K562 (cell line): Measurements from ENCODE around the gene CORT. TPM values are rescaled to one million over a fixed set of nuclear protein-coding genes. Genes with fewer than 3 reads are reported as not detected.

Experiments used
- BRD4 ChIP-seq: fragments of 200-600 bp; sonication (generic); IDR thresholded peaks from 2 replicates; pipeline ENCODE4 v1.6.1; 2017; ENCODE audit warnings: inconsistent platforms
- BRF2 ChIP-seq: IDR thresholded peaks from 3 replicates; pipeline ENCODE4 v1.6.1; 2011; ENCODE audit warnings: borderline replicate concordance, mild to moderate bottlenecking; ENCODE audit not compliant: insufficient read length, insufficient read depth
- CBX2 ChIP-seq: fragments of 200-600 bp; sonication (generic); IDR thresholded peaks from one replicate; pipeline ENCODE4 v1.6.1; 2012; ENCODE audit warnings: mild to moderate bottlenecking, low read length, inconsistent platforms; ENCODE audit not compliant: insufficient read depth, poor library complexity, severe bottlenecking
- ERF ChIP-seq: fragments of 450-650 bp; formaldehyde crosslinking; IDR thresholded peaks from 2 replicates; pipeline ENCODE4 v1.4.0; 2020; ENCODE audit warnings: mild to moderate bottlenecking, mixed read lengths
- HOXB6 ChIP-seq: fragments of 250-450 bp; sonication (Bioruptor Pico); IDR thresholded peaks from 2 replicates; pipeline ENCODE4 v1.5.1; 2022; ENCODE audit warnings: mild to moderate bottlenecking, borderline replicate concordance
- LCOR ChIP-seq: sonication (generic); formaldehyde crosslinking; IDR thresholded peaks from 2 replicates; pipeline ENCODE4 v1.8.0; 2022; ENCODE audit warnings: mild to moderate bottlenecking, missing genetic modification reagents
- PTRF ChIP-seq: fragments of 450-650 bp; IDR thresholded peaks from 2 replicates; pipeline ENCODE4 v1.6.1; 2016; ENCODE audit warnings: mild to moderate bottlenecking, missing genetic modification characterization, missing compliant biosample characterization
- SLC30A9 ChIP-seq: fragments of 250-450 bp; sonication (Bioruptor Pico); IDR thresholded peaks from 2 replicates; pipeline ENCODE4 v1.8.0; 2022; ENCODE audit warnings: mild to moderate bottlenecking, moderate library complexity
- SRF ChIP-seq, 2 experiments: fragments of 250-450, 450-650 bp in 1 of 2; sonication (Bioruptor Pico) in 1 of 2; sonication (generic) in 1 of 2; formaldehyde crosslinking; IDR thresholded peaks; 2 replicates each; pipeline versions ENCODE4 v1.5.0 to v1.5.1; 2020 to 2022; ENCODE audit warnings: mild to moderate bottlenecking in 1 of 2, missing genetic modification reagents in 1 of 2
- TFAM ChIP-seq: fragments of 250-450 bp; sonication (Bioruptor Pico); conservative IDR thresholded peaks from 2 replicates; pipeline ENCODE4 v1.5.0; 2021; ENCODE audit warnings: mild to moderate bottlenecking, moderate library complexity
- UBTF ChIP-seq, 2 experiments: IDR thresholded peaks; 2 replicates each; pipeline ENCODE4 v1.6.1; 2012; ENCODE audit warnings: improper control_type of control experiment in 2 of 2, low read depth in 2 of 2, low read length in 2 of 2, borderline replicate concordance in 1 of 2
- ZBTB40 ChIP-seq, 2 experiments: fragments of 450-650 bp in 1 of 2; sonication (generic) in 1 of 2; formaldehyde crosslinking in 1 of 2; IDR thresholded peaks; 2 replicates each; pipeline versions ENCODE4 v1.7.1 to v1.9.0; 2016 to 2022; ENCODE audit warnings: inconsistent platforms in 1 of 2, mild to moderate bottlenecking in 1 of 2, missing genetic modification reagents in 1 of 2
- ZNF717 ChIP-seq: fragments of 250-450 bp; sonication (Bioruptor Pico); IDR thresholded peaks from 2 replicates; pipeline ENCODE4 v1.5.0; 2021
- ZNF780A ChIP-seq: fragments of 250-450 bp; sonication (Bioruptor Pico); IDR thresholded peaks from 2 replicates; pipeline ENCODE4 v1.5.0; 2021; ENCODE audit warnings: mild to moderate bottlenecking
- polyA plus RNA-seq, 8 experiments: library from polyadenylated mRNA; depleted of rRNA in 4 of 8; stranded (reverse) in 5 of 8; unstranded in 3 of 8; fragments of >200 nt; fragmentation: Nextera tagmentation in 2 of 8; fragmentation: Illumina TruSeq in 1 of 8; extraction: Ambion mirVana in 2 of 8; extraction: Trizol in 1 of 8; gene quantifications; 2 replicates each; pipeline versions ENCODE4 v1.2.1 to v1.2.3, GENCODE V29; 2011 to 2014; ENCODE audit warnings: inconsistent platforms in 1 of 8, missing spikeins in 1 of 8
- total RNA-seq, 7 experiments: library from RNA; depleted of rRNA in 6 of 7; stranded (reverse); fragments of >200 nt in 6 of 7; fragmentation: Illumina TruSeq in 2 of 7; extraction: Trizol in 2 of 7; gene quantifications; 2 replicates each; pipeline versions ENCODE4 v1.2.1 to v1.2.3, GENCODE V29; 2011 to 2021; ENCODE audit warnings: low replicate concordance in 1 of 7

CORT gene
- total and polyA plus RNA-seq, 9 of the 15 experiments (the other 6 are each of a cell fraction or from before 2014, with no cell fraction given), result 0.08 to 0.54 (median 0.13) TPM; not detected in 5

- TF ChIP-seq ZBTB40 (IDR thresholded peaks at IDR 0.05) (peak; percentile 76), ZBTB40 (CRISPR knock-in tag; IDR thresholded peaks at IDR 0.05) (no peak), CBX2 (no peak), TFAM (CRISPR knock-in tag) (no peak), PTRF (tag) (no peak), ZNF717 (CRISPR knock-in tag) (no peak), UBTF (IDR thresholded peaks at IDR 0.05; ENCODE audit: borderline replicate concordance in 1 of 2, low read depth in 2 of 2, low read length in 2 of 2) (no peak), ZNF780A (no peak), SLC30A9 (CRISPR knock-in tag) (no peak), LCOR (CRISPR knock-in tag) (peak; percentile 92), HOXB6 (CRISPR knock-in tag) (no peak), ERF (CRISPR knock-in tag) (no peak), SRF (CRISPR knock-in tag; IDR thresholded peaks at IDR 0.05) (peak in 1 of 2 experiments; percentile 66; a peak in 1 of 4 replicates), BRD4 (no peak), BRF2 (no peak)
Observed at GRCh38 chr1:10415211-10415930, 34.5 kb upstream of the CORT start (continued).
